OCI-LY1 (cell line): ENCODE data around the gene CREB3L2.

ENCODE experiments used
- H2AFZ ChIP-seq: fragments of 200-600 bp; sonication (generic), shearing (Covaris generic); 2 replicates; pipeline ENCODE4 v1.6.0; 2014; ENCODE audit warnings: antibody characterized with exemption, mild to moderate bottlenecking, low read length
- H3F3A ChIP-seq: fragments of 200-600 bp; sonication (generic), shearing (Covaris generic); 2 replicates; pipeline ENCODE4 v1.6.0; 2014; ENCODE audit warnings: mild to moderate bottlenecking, antibody characterized with exemption, low read length, moderate library complexity; ENCODE audit not compliant: insufficient read depth
- H3K27ac ChIP-seq: fragments of 200-600 bp; sonication (generic); 2 replicates; pipeline ENCODE4 v1.5.1; 2014; ENCODE audit warnings: low read length, mixed run types, mild to moderate bottlenecking, low read depth; ENCODE audit not compliant: poor library complexity, severe bottlenecking
- H3K27me3 ChIP-seq: fragments of 200-600 bp; sonication (generic); 2 replicates; pipeline ENCODE4 v1.6.0; 2014; ENCODE audit warnings: antibody characterized with exemption, mild to moderate bottlenecking, low read length, moderate library complexity; ENCODE audit not compliant: insufficient read depth
- H3K36me3 ChIP-seq: fragments of 200-600 bp; sonication (generic); 2 replicates; pipeline ENCODE4 v1.6.1; 2014; ENCODE audit warnings: mild to moderate bottlenecking, antibody characterized with exemption, low read length, moderate library complexity, mixed read lengths; ENCODE audit not compliant: insufficient read depth
- H3K4me1 ChIP-seq: fragments of 200-600 bp; sonication (generic); 2 replicates; pipeline ENCODE4 v1.5.1; 2014; ENCODE audit warnings: mild to moderate bottlenecking, low read length, moderate library complexity; ENCODE audit not compliant: insufficient read depth, severe bottlenecking
- H3K4me2 ChIP-seq: fragments of 200-600 bp; sonication (generic), shearing (Covaris generic); 2 replicates; pipeline ENCODE4 v1.6.1; 2014; ENCODE audit warnings: low read length
- H3K4me3 ChIP-seq: fragments of 200-600 bp; sonication (generic); 2 replicates; pipeline ENCODE4 v1.5.1; 2014; ENCODE audit warnings: low read length, low read depth, mild to moderate bottlenecking, mixed read lengths; ENCODE audit not compliant: poor library complexity, severe bottlenecking
- H3K79me2 ChIP-seq: fragments of 200-600 bp; shearing (Covaris generic); 2 replicates; pipeline ENCODE4 v1.6.1; 2016; ENCODE audit warnings: mixed run types, low read length, mixed read lengths; ENCODE audit not compliant: insufficient read depth
- H3K9ac ChIP-seq: fragments of 200-600 bp; sonication (generic), shearing (Covaris generic); 2 replicates; pipeline ENCODE4 v1.6.1; 2014; ENCODE audit warnings: mild to moderate bottlenecking, low read length, mixed read lengths
- H3K9me2 ChIP-seq: fragments of 200-600 bp; sonication (generic), shearing (Covaris generic); 2 replicates; pipeline ENCODE4 v1.6.1; 2014; ENCODE audit warnings: low read depth, mild to moderate bottlenecking, low read length, mixed read lengths
- H3K9me3 ChIP-seq: fragments of 200-600 bp; shearing (Covaris generic); 2 replicates; pipeline ENCODE4 v1.6.1; 2014; ENCODE audit warnings: low read length, mixed read lengths
- H4K20me1 ChIP-seq: fragments of 200-600 bp; sonication (generic), shearing (Covaris generic); 2 replicates; pipeline ENCODE4 v1.6.0; 2016; ENCODE audit warnings: mild to moderate bottlenecking, low read length; ENCODE audit not compliant: insufficient read depth
- CTCF ChIP-seq: fragments of 200-600 bp; sonication (generic), shearing (Covaris generic); IDR thresholded peaks from 2 replicates; pipeline ENCODE4 v1.5.1; 2017; ENCODE audit warnings: mild to moderate bottlenecking, antibody characterized with exemption, low read length, moderate library complexity, mixed read lengths
- EZH2 ChIP-seq: fragments of 200-600 bp; sonication (generic), shearing (Covaris generic); IDR thresholded peaks from 2 replicates; pipeline ENCODE4 v1.8.0; 2017; ENCODE audit warnings: borderline replicate concordance, mixed run types, mild to moderate bottlenecking, antibody characterized with exemption, low read length, moderate library complexity, mixed read lengths

The CREB3L2 gene

GRCh38 chr7:137989094-137989493 is 12.8 kb downstream of the CREB3L2 start:
- H3K27ac ChIP-seq, result no peak overlapping the region
- no peak overlapping the region for H2AFZ ChIP-seq
- H4K20me1 ChIP-seq, result no peaks in the 10 kb centered on the region
- no peaks in the 10 kb centered on the region for H3K27me3 ChIP-seq
- H3K9ac ChIP-seq, result no peak overlapping the region
- H3K4me3 ChIP-seq, result no peak overlapping the region
- no peaks in the 10 kb centered on the region for H3K9me3 ChIP-seq
- peaks cover 11% of the 10 kb centered on the region for H3K4me1 ChIP-seq
- no peaks in the 10 kb centered on the region for H3K36me3 ChIP-seq
- H3K9me2 ChIP-seq, result no peaks in the 10 kb centered on the region
- H3K4me2 ChIP-seq, result no peak overlapping the region
- H3F3A ChIP-seq, result no peaks in the 10 kb centered on the region
- TF ChIP-seq EZH2, result no peak
- TF ChIP-seq CTCF, result no peak
- no peaks in the 10 kb centered on the region for H3K79me2 ChIP-seq

- Histone ChIP-seq H2AFZ (no peak overlapping the region), H3K27me3 (no peaks in the 10 kb centered on the region), H3F3A (no peaks in the 10 kb centered on the region), H3K36me3 (no peaks in the 10 kb centered on the region), H3K9ac (no peak overlapping the region), H3K79me2 (no peaks in the 10 kb centered on the region), H3K9me2 (no peaks in the 10 kb centered on the region), H3K9me3 (no peaks in the 10 kb centered on the region), H3K4me2 (no peak overlapping the region), H3K4me1 (peaks cover 11% of the 10 kb centered on the region), H4K20me1 (no peaks in the 10 kb centered on the region), H3K27ac (no peak overlapping the region), H3K4me3 (no peak overlapping the region)
- TF ChIP-seq EZH2, result no peak
- TF ChIP-seq CTCF, result no peak
Observed at GRCh38 chr7:137987968-137988367, 13.9 kb downstream of the CREB3L2 start.

DNA sequence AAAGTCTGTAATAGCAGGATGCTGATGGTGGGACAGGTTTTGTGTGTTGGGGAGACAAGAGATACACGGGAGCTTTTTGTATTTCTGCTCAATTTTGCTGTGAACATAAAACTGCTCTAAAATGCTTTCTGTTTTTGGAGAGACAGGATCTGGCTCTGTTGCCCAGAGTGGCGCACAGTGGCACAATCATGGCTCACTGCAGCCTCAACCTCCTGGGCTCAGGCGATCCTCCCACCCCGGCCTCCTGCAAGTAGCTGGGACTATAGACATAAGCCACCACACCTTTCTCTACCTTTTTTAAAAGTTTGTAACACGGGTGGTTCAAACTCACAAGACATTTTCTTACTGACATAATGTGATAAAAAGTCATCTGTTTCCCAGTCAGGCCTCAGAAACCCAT is 14.3 kb downstream of the CREB3L2 start:
- H3K27me3 ChIP-seq, result no peaks in the 10 kb centered on the region
- H3K27ac ChIP-seq, result no peak overlapping the region
- peaks cover 11% of the 10 kb centered on the region for H3K4me1 ChIP-seq
- H3K79me2 ChIP-seq, result no peaks in the 10 kb centered on the region
- no peaks in the 10 kb centered on the region for H3K36me3 ChIP-seq
- H2AFZ ChIP-seq, result no peak overlapping the region
- no peak overlapping the region for H3K4me3 ChIP-seq
- H4K20me1 ChIP-seq, result no peaks in the 10 kb centered on the region
- no peaks in the 10 kb centered on the region for H3F3A ChIP-seq
- H3K9ac ChIP-seq, result no peak overlapping the region
- no peak overlapping the region for H3K4me2 ChIP-seq
- TF ChIP-seq CTCF (no peak), EZH2 (no peak)
- no peaks in the 10 kb centered on the region for H3K9me3 ChIP-seq
- H3K9me2 ChIP-seq, result no peaks in the 10 kb centered on the region
